ENCODE measurements around the gene TEFM.
A peak's percentile ranks its signal among the peaks of the same experiment; 100 is the strongest.
"Not testable (repeated sequence)": the region's sequence is repeated elsewhere in the genome, so short reads cannot be mapped to it uniquely, and the experiment has no call there.

Gene TEFM

GRCh38 chr17:30929081-30929633 is 23.1 kb upstream of the TEFM start:
- Mint-ChIP-seq H3K27ac (no peak overlapping the region), H3K4me1 (peaks cover 3% of the 10 kb centered on the region), H3K36me3 (peaks cover 13% of the 10 kb centered on the region), H3K27me3 (no peaks in the 10 kb centered on the region), H3K4me3 (no peak overlapping the region), H3K9me3 (no peaks in the 10 kb centered on the region)
- DNase-seq (ENCODE audit: low spot score in 2 of 2) (no peak), ATAC-seq (ENCODE audit: low read depth) (no peak)

- H3K27me3 Mint-ChIP-seq, result no peaks in the 10 kb centered on the region
- H3K4me1 Mint-ChIP-seq, result peaks cover 3% of the 10 kb centered on the region
- no peaks in the 10 kb centered on the region for H3K9me3 Mint-ChIP-seq
- DNase-seq (ENCODE audit: low spot score in 2 of 2) (no peak), ATAC-seq (ENCODE audit: low read depth) (no peak)
- H3K4me3 Mint-ChIP-seq, result no peak overlapping the region
- H3K27ac Mint-ChIP-seq, result no peak overlapping the region
- H3K36me3 Mint-ChIP-seq, result peaks cover 9% of the 10 kb centered on the region
Observed at GRCh38 chr17:30928584-30928983, 22.5 kb upstream of the TEFM start.

GRCh38 chr17:30927756-30928155 is 21.7 kb upstream of the TEFM start:
- no peak overlapping the region for H3K27ac Mint-ChIP-seq

GRCh38 chr17:30926516-30926915 is 20.5 kb upstream of the TEFM start:
- Mint-ChIP-seq H3K4me3 (no peak overlapping the region), H3K4me1 (peaks cover 9% of the 10 kb centered on the region), H3K27me3 (no peaks in the 10 kb centered on the region), H3K36me3 (peaks cover 9% of the 10 kb centered on the region), H3K9me3 (no peaks in the 10 kb centered on the region), H3K27ac (no peak overlapping the region)
- ATAC-seq (ENCODE audit: low read depth) (no peak), DNase-seq (ENCODE audit: low spot score in 2 of 2) (no peak)

More at GRCh38 chr17:30927756-30928155, 21.7 kb upstream of the TEFM start:
- H3K4me3 Mint-ChIP-seq, result no peak overlapping the region
- H3K9me3 Mint-ChIP-seq, result no peaks in the 10 kb centered on the region
- peaks cover 9% of the 10 kb centered on the region for H3K36me3 Mint-ChIP-seq
- no peak for ATAC-seq (ENCODE audit: low read depth)
- peaks cover 5% of the 10 kb centered on the region for H3K4me1 Mint-ChIP-seq
- no peaks in the 10 kb centered on the region for H3K27me3 Mint-ChIP-seq
- DNase-seq (ENCODE audit: low spot score in 2 of 2), result no peak

GRCh38 chr17:30924341-30924740 is 18.3 kb upstream of the TEFM start:
- no peaks in the 10 kb centered on the region for H3K9me3 Mint-ChIP-seq
- peak overlapping the region; percentile 21 for H3K4me3 Mint-ChIP-seq
- ATAC-seq (ENCODE audit: low read depth) (no peak), DNase-seq (ENCODE audit: low spot score in 2 of 2) (no peak)
- no peaks in the 10 kb centered on the region for H3K27me3 Mint-ChIP-seq
- peaks cover 18% of the 10 kb centered on the region for H3K4me1 Mint-ChIP-seq
- peaks cover 3% of the 10 kb centered on the region for H3K36me3 Mint-ChIP-seq
- no peak overlapping the region for H3K27ac Mint-ChIP-seq

- DNase-seq (ENCODE audit: low spot score in 2 of 2) (peak; percentile 15 to 51), ATAC-seq (ENCODE audit: low read depth) (peak; percentile 46)
- H3K4me1 Mint-ChIP-seq, result peaks cover 18% of the 10 kb centered on the region
- peak overlapping the region; percentile 81 for H3K27ac Mint-ChIP-seq
- H3K27me3 Mint-ChIP-seq, result no peaks in the 10 kb centered on the region
- H3K4me3 Mint-ChIP-seq, result peak overlapping the region; percentile 86
- H3K9me3 Mint-ChIP-seq, result no peaks in the 10 kb centered on the region
- H3K36me3 Mint-ChIP-seq, result peaks cover 3% of the 10 kb centered on the region
Observed at GRCh38 chr17:30922235-30923030, 16.4 kb upstream of the TEFM start.

GRCh38 chr17:30921544-30922196 is 15.6 kb upstream of the TEFM start, which contains the start of gene ADAP2:
Gene ADAP2, plus strand, starts transcription at chr17:30921945. Its CDS starts 70 bp downstream, at chr17:30922015.
- ATAC-seq (ENCODE audit: low read depth), result peak; percentile 75
- Mint-ChIP-seq H3K27ac (peak within 1 kb of the TSS; percentile 84), H3K4me1 (peaks cover 15% of the 10 kb centered on the region), H3K27me3 (no peaks in the 10 kb centered on the region), H3K36me3 (no peaks in the 10 kb centered on the region), H3K4me3 (peak within 1 kb of the TSS; percentile 97), H3K9me3 (no peaks in the 10 kb centered on the region)
- peak; percentile 31 to 55 for DNase-seq (ENCODE audit: low spot score in 2 of 2)

- no peaks in the 10 kb centered on the region for H3K36me3 Mint-ChIP-seq
- H3K27ac Mint-ChIP-seq, result peak overlapping the region; percentile 84
- ATAC-seq (ENCODE audit: low read depth), result peak; percentile 38
Observed at GRCh38 chr17:30920683-30921543, 14.9 kb upstream of the TEFM start.

GRCh38 chr17:30920282-30920681 is 14.2 kb upstream of the TEFM start:
- H3K27me3 Mint-ChIP-seq, result no peaks in the 10 kb centered on the region
- no peaks in the 10 kb centered on the region for H3K36me3 Mint-ChIP-seq
- H3K9me3 Mint-ChIP-seq, result no peaks in the 10 kb centered on the region
- peaks cover 15% of the 10 kb centered on the region for H3K4me1 Mint-ChIP-seq
- no peak for ATAC-seq (ENCODE audit: low read depth)
- no peak for DNase-seq (ENCODE audit: low spot score in 2 of 2)
- peak overlapping the region; percentile 97 for H3K4me3 Mint-ChIP-seq
- no peak overlapping the region for H3K27ac Mint-ChIP-seq

More at GRCh38 chr17:30920683-30921543, 14.9 kb upstream of the TEFM start:
- H3K4me1 Mint-ChIP-seq, result peaks cover 15% of the 10 kb centered on the region
- DNase-seq (ENCODE audit: low spot score in 2 of 2), result no peak
- H3K4me3 Mint-ChIP-seq, result peak overlapping the region; percentile 97
- no peaks in the 10 kb centered on the region for H3K27me3 Mint-ChIP-seq
- H3K9me3 Mint-ChIP-seq, result no peaks in the 10 kb centered on the region

- no peaks in the 10 kb centered on the region for H3K9me3 Mint-ChIP-seq
- H3K4me3 Mint-ChIP-seq, result no peak overlapping the region
- H3K4me1 Mint-ChIP-seq, result peaks cover 10% of the 10 kb centered on the region
- no peaks in the 10 kb centered on the region for H3K36me3 Mint-ChIP-seq
- H3K27me3 Mint-ChIP-seq, result no peaks in the 10 kb centered on the region
- ATAC-seq (ENCODE audit: low read depth) (no peak), DNase-seq (ENCODE audit: low spot score in 2 of 2) (no peak)
- H3K27ac Mint-ChIP-seq, result no peak overlapping the region
Observed at GRCh38 chr17:30917050-30917449, 11.0 kb upstream of the TEFM start.

- Mint-ChIP-seq H3K27me3 (no peaks in the 10 kb centered on the region), H3K4me1 (peaks cover 4% of the 10 kb centered on the region), H3K27ac (no peak overlapping the region), H3K4me3 (no peak overlapping the region), H3K36me3 (no peaks in the 10 kb centered on the region), H3K9me3 (no peaks in the 10 kb centered on the region)
- ATAC-seq (ENCODE audit: low read depth), result no peak
- no peak for DNase-seq (ENCODE audit: low spot score in 2 of 2)
Observed at GRCh38 chr17:30915833-30916611, 10.0 kb upstream of the TEFM start.

GRCh38 chr17:30913955-30914354 is 7.9 kb upstream of the TEFM start:
- DNase-seq (ENCODE audit: low spot score in 2 of 2) (no peak), ATAC-seq (ENCODE audit: low read depth) (peak; percentile 43)
- Mint-ChIP-seq H3K4me1 (peaks cover 5% of the 10 kb centered on the region), H3K27ac (no peak overlapping the region), H3K27me3 (no peaks in the 10 kb centered on the region), H3K4me3 (no peak overlapping the region), H3K36me3 (no peaks in the 10 kb centered on the region), H3K9me3 (no peaks in the 10 kb centered on the region)

GRCh38 chr17:30910151-30910550 is 4.1 kb upstream of the TEFM start:
- not testable (repeated sequence) for DNase-seq (ENCODE audit: low spot score in 2 of 2); H3K27ac Mint-ChIP-seq; ATAC-seq (ENCODE audit: low read depth); H3K9me3 Mint-ChIP-seq; H3K27me3 Mint-ChIP-seq; H3K4me3 Mint-ChIP-seq; H3K36me3 Mint-ChIP-seq
- H3K4me1 Mint-ChIP-seq, result peaks cover 20% of the 10 kb centered on the region

Data from memory B cell (primary cell).